CD4-positive, alpha-beta T cell treated with Interleukin-2 at 100 ng/mL for 4 hours (primary cell): Measurements from ENCODE around the gene LLGL1.

ENCODE experiments used
- DNase-seq: peaks from one replicate; pipeline ENCODE4 v3.0.0-alpha.2; 2020; ENCODE audit warnings: low spot score

The LLGL1 gene

GRCh38 chr17:18230288-18231141, 5.1 kb downstream of the LLGL1 start:
- no peak for DNase-seq

GRCh38 chr17:18231164-18231563, 5.7 kb downstream of the LLGL1 start:
- DNase-seq = no peak

GRCh38 chr17:18233803-18234518, 8.5 kb downstream of the LLGL1 start:
- DNase-seq = no peak

- no peak for DNase-seq
These were observed 9.5 kb downstream of the LLGL1 start for GRCh38 chr17:18234853-18235380.

GRCh38 chr17:18235743-18236256, 10.4 kb downstream of the LLGL1 start:
- no peak for DNase-seq

- DNase-seq = no peak
These were observed 11.1 kb downstream of the LLGL1 start for GRCh38 chr17:18236494-18236893.

GRCh38 chr17:18237461-18237860, 12.0 kb downstream of the LLGL1 start:
- no peak for DNase-seq

- DNase-seq = no peak
These were observed 12.9 kb downstream of the LLGL1 start for GRCh38 chr17:18238299-18238698.

GRCh38 chr17:18240449-18240848, 15.0 kb downstream of the LLGL1 start:
- DNase-seq = no peak

GRCh38 chr17:18241229-18241871, 15.9 kb downstream of the LLGL1 start:
- DNase-seq = no peak

- DNase-seq = no peak
These were observed 19.8 kb downstream of the LLGL1 start for GRCh38 chr17:18245038-18245776.

- DNase-seq = no peak
These were observed 20.8 kb downstream of the LLGL1 start for GRCh38 chr17:18246109-18246725.

- no peak for DNase-seq
These were observed 21.6 kb downstream of the LLGL1 start for GRCh38 chr17:18246880-18247612.

- no peak for DNase-seq
These were observed 22.2 kb downstream of the LLGL1 start for GRCh38 chr17:18247613-18248001.

- peak; percentile 69 for DNase-seq
These were observed 22.9 kb downstream of the LLGL1 start for GRCh38 chr17:18248300-18248731.

GRCh38 chr17:18248811-18249210, 23.4 kb downstream of the LLGL1 start:
- DNase-seq = no peak

GRCh38 chr17:18250259-18250658, 24.8 kb downstream of the LLGL1 start:
- DNase-seq = no peak

- DNase-seq = no peak
These were observed 25.3 kb downstream of the LLGL1 start for GRCh38 chr17:18250708-18251107.

- no peak for DNase-seq
These were observed 25.8 kb downstream of the LLGL1 start for GRCh38 chr17:18251204-18251603.

- no peak for DNase-seq
These were observed 26.7 kb downstream of the LLGL1 start for GRCh38 chr17:18252160-18252559.
